Trophoblast cell (in vitro differentiated cells and primary cell): ENCODE measurements around the gene RASIP1.

Source experiments
- DNase-seq, 2 donors: peaks; one replicate each; pipeline ENCODE4 v3.0.0-alpha.2; 2016
- H2AFZ ChIP-seq: 2 replicates; pipeline ENCODE4 v1.6.1; 2013; ENCODE audit warnings: low read length, moderate library complexity, mild to moderate bottlenecking; ENCODE audit not compliant: insufficient read depth, poor library complexity
- H2AK5ac ChIP-seq: 2 replicates; pipeline ENCODE4 v1.6.1; 2013; ENCODE audit warnings: mild to moderate bottlenecking, low read length
- H2BK120ac ChIP-seq: 2 replicates; pipeline ENCODE4 v1.6.1; 2013; ENCODE audit warnings: low read length, mild to moderate bottlenecking, moderate library complexity; ENCODE audit not compliant: insufficient read depth, poor library complexity
- H2BK12ac ChIP-seq: 2 replicates; pipeline ENCODE4 v1.6.1; 2013; ENCODE audit warnings: mild to moderate bottlenecking, low read length, moderate library complexity
- H2BK5ac ChIP-seq: 2 replicates; pipeline ENCODE4 v1.6.1; 2013; ENCODE audit warnings: low read length, low read depth, moderate library complexity, mild to moderate bottlenecking; ENCODE audit not compliant: poor library complexity
- H3K14ac ChIP-seq: 2 replicates; pipeline ENCODE4 v1.6.1; 2013; ENCODE audit warnings: mild to moderate bottlenecking, low read length
- H3K18ac ChIP-seq: 2 replicates; pipeline ENCODE4 v1.6.1; 2013; ENCODE audit warnings: mild to moderate bottlenecking, low read length
- H3K23ac ChIP-seq: 2 replicates; pipeline ENCODE4 v1.6.1; 2013; ENCODE audit warnings: low read length
- H3K27ac ChIP-seq: 2 replicates; pipeline ENCODE4 v1.5.1; 2013; ENCODE audit warnings: low read depth, mild to moderate bottlenecking, inconsistent platforms, low read length, moderate library complexity
- H3K27me3 ChIP-seq: 2 replicates; pipeline ENCODE4 v1.6.1; 2013; ENCODE audit warnings: inconsistent platforms, mild to moderate bottlenecking, low read length, moderate library complexity; ENCODE audit not compliant: insufficient read depth
- H3K36me3 ChIP-seq, 2 experiments: 1 replicate in 1 of 2; 2 replicates in 1 of 2; pipeline ENCODE4 v1.6.1; 2013; ENCODE audit warnings: low read length in 2 of 2, mild to moderate bottlenecking in 2 of 2, moderate library complexity in 1 of 2; ENCODE audit not compliant: insufficient read depth in 2 of 2, control insufficient read depth in 1 of 2
- H3K4ac ChIP-seq: 2 replicates; pipeline ENCODE4 v1.6.1; 2013; ENCODE audit warnings: low read depth, mild to moderate bottlenecking, low read length, moderate library complexity
- H3K4me1 ChIP-seq, 2 experiments: 1 replicate in 1 of 2; 2 replicates in 1 of 2; pipeline ENCODE4 v1.6.1; 2013; ENCODE audit warnings: low read length in 2 of 2, mild to moderate bottlenecking in 2 of 2, moderate library complexity in 1 of 2; ENCODE audit not compliant: insufficient read depth in 2 of 2, control insufficient read depth in 1 of 2
- H3K4me2 ChIP-seq: 2 replicates; pipeline ENCODE4 v1.6.1; 2013; ENCODE audit warnings: inconsistent platforms, mild to moderate bottlenecking, low read length, moderate library complexity
- H3K4me3 ChIP-seq: 2 replicates; pipeline ENCODE4 v1.5.1; 2013; ENCODE audit warnings: mild to moderate bottlenecking, low read depth, low read length, inconsistent platforms
- H3K79me1 ChIP-seq: one replicate; pipeline ENCODE4 v1.6.1; 2013; ENCODE audit warnings: low read length
- H3K79me2 ChIP-seq: 2 replicates; pipeline ENCODE4 v1.6.1; 2013; ENCODE audit warnings: low read length, mild to moderate bottlenecking; ENCODE audit not compliant: control insufficient read depth, insufficient read depth, poor library complexity
- H3K9ac ChIP-seq: 2 replicates; pipeline ENCODE4 v1.6.1; 2013; ENCODE audit warnings: mild to moderate bottlenecking, low read length
- H3K9me3 ChIP-seq: 2 replicates; pipeline ENCODE4 v1.6.1; 2013; ENCODE audit warnings: low read depth, mild to moderate bottlenecking, control low read depth, inconsistent platforms, low read length; ENCODE audit not compliant: insufficient read depth
- H4K12ac ChIP-seq: 2 replicates; pipeline ENCODE4 v1.6.1; 2013; ENCODE audit warnings: low read depth, mild to moderate bottlenecking, low read length, moderate library complexity
- H4K8ac ChIP-seq: 2 replicates; pipeline ENCODE4 v1.6.1; 2013; ENCODE audit warnings: low read depth, mild to moderate bottlenecking, low read length, moderate library complexity
- H4K91ac ChIP-seq: one replicate; pipeline ENCODE4 v1.6.1; 2013; ENCODE audit warnings: low read depth, mild to moderate bottlenecking, low read length, moderate library complexity
- WGBS: extraction: QIAGEN DNeasy Blood & Tissue Kit; methylation state at CpG from one replicate; pipeline ENCODE4 v1.1.7; 2013; ENCODE audit warnings: missing lambda C conversion rate; ENCODE audit not compliant: insufficient read length, insufficient coverage; ENCODE audit errors: extremely low coverage; 5-methylcytosine and 5-hydroxymethylcytosine counted together

RASIP1 gene

GRCh38 chr19:48772503-48772953 is 32.1 kb upstream of the RASIP1 start:
- no peak overlapping the region for H2AFZ ChIP-seq
- no peak overlapping the region for H2BK120ac ChIP-seq
- no peak overlapping the region for H2BK12ac ChIP-seq
- H3K4me1 ChIP-seq, result no peaks in the 10 kb centered on the region
- no peak overlapping the region for H3K4me2 ChIP-seq
- no peaks in the 10 kb centered on the region for H3K79me2 ChIP-seq
- H4K91ac ChIP-seq, result no peak overlapping the region
- H4K12ac ChIP-seq, result no peak overlapping the region
- H2AK5ac ChIP-seq, result no peak overlapping the region
- no peak overlapping the region for H4K8ac ChIP-seq
- no peaks in the 10 kb centered on the region for H3K27me3 ChIP-seq
- H3K36me3 ChIP-seq, result no peaks in the 10 kb centered on the region
- no peak overlapping the region for H3K14ac ChIP-seq
- H3K4ac ChIP-seq, result no peak overlapping the region
- no peaks in the 10 kb centered on the region for H3K79me1 ChIP-seq
- H3K9ac ChIP-seq, result no peak overlapping the region
- H3K9me3 ChIP-seq, result no peaks in the 10 kb centered on the region
- no peak overlapping the region for H3K23ac ChIP-seq
- no CpG with 5 or more reads among the region's 13 CpGs for WGBS
- peak in 1 of 2 donors; percentile 8 for DNase-seq
- no peak overlapping the region for H3K18ac ChIP-seq
- H3K27ac ChIP-seq, result no peak overlapping the region
- no peak overlapping the region for H2BK5ac ChIP-seq
- H3K4me3 ChIP-seq, result no peak overlapping the region

- no peaks in the 10 kb centered on the region for H3K79me2 ChIP-seq
- no peak overlapping the region for H2BK5ac ChIP-seq
- WGBS, result no CpG with 5 or more reads among the region's 20 CpGs
- H3K4me2 ChIP-seq, result no peak overlapping the region
- no peak overlapping the region for H3K23ac ChIP-seq
- H3K9me3 ChIP-seq, result no peaks in the 10 kb centered on the region
- H3K4me3 ChIP-seq, result no peak overlapping the region
- no peak overlapping the region for H2BK12ac ChIP-seq
- H3K27ac ChIP-seq, result no peak overlapping the region
- DNase-seq, result peak; percentile 68
- no peak overlapping the region for H2BK120ac ChIP-seq
- H3K18ac ChIP-seq, result no peak overlapping the region
- no peak overlapping the region for H3K14ac ChIP-seq
- H4K12ac ChIP-seq, result peak overlapping the region; percentile 35
- no peaks in the 10 kb centered on the region for H3K36me3 ChIP-seq
- no peaks in the 10 kb centered on the region for H3K27me3 ChIP-seq
- no peak overlapping the region for H4K91ac ChIP-seq
- no peaks in the 10 kb centered on the region for H3K4me1 ChIP-seq
- H4K8ac ChIP-seq, result peak overlapping the region; percentile 46
- H3K9ac ChIP-seq, result no peak overlapping the region
- no peaks in the 10 kb centered on the region for H3K79me1 ChIP-seq
- peak overlapping the region; percentile 79 for H2AFZ ChIP-seq
- no peak overlapping the region for H2AK5ac ChIP-seq
- no peak overlapping the region for H3K4ac ChIP-seq
Observed at GRCh38 chr19:48770734-48771472, 30.5 kb upstream of the RASIP1 start.

DNA sequence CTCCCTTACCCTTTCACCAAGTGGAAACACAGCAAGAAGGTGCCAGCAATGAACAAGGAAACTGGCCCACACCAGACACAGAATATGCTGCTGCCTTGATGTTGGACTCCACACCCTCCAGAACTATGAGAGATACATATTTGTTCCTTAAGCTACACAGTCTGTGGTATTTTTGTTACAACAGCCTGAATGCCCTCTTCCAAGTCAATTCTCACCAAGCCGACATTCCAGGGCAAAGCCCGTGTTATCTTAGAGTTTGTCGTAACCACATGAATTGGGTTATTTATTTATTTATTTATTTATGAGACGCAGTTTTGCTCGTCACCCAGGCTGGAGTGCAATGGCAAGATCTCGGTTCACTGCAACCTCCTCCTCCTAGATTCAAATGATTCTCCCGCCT is 29.9 kb upstream of the RASIP1 start:
- no peak overlapping the region for H3K4me2 ChIP-seq
- DNase-seq, result peak; percentile 91 to 97
- no peak overlapping the region for H3K14ac ChIP-seq
- H4K91ac ChIP-seq, result no peak overlapping the region
- H3K4me3 ChIP-seq, result no peak overlapping the region
- no CpG with 5 or more reads among the region's 7 CpGs for WGBS
- no peak overlapping the region for H3K9ac ChIP-seq
- no peak overlapping the region for H3K4ac ChIP-seq
- H2BK12ac ChIP-seq, result no peak overlapping the region
- no peaks in the 10 kb centered on the region for H3K79me2 ChIP-seq
- H3K27ac ChIP-seq, result no peak overlapping the region
- no peaks in the 10 kb centered on the region for H3K36me3 ChIP-seq
- H3K18ac ChIP-seq, result no peak overlapping the region
- H3K79me1 ChIP-seq, result no peaks in the 10 kb centered on the region
- no peaks in the 10 kb centered on the region for H3K27me3 ChIP-seq
- H3K9me3 ChIP-seq, result no peaks in the 10 kb centered on the region
- H2AK5ac ChIP-seq, result no peak overlapping the region
- no peak overlapping the region for H4K8ac ChIP-seq
- H3K23ac ChIP-seq, result no peak overlapping the region
- H3K4me1 ChIP-seq, result no peaks in the 10 kb centered on the region
- H2AFZ ChIP-seq, result no peak overlapping the region
- no peak overlapping the region for H2BK5ac ChIP-seq
- H2BK120ac ChIP-seq, result no peak overlapping the region
- H4K12ac ChIP-seq, result no peak overlapping the region

- Histone ChIP-seq H2AFZ (no peak overlapping the region), H3K4me1 (no peaks in the 10 kb centered on the region), H3K27ac (no peak overlapping the region), H3K9ac (no peak overlapping the region), H4K91ac (no peak overlapping the region), H3K14ac (no peak overlapping the region), H3K9me3 (no peaks in the 10 kb centered on the region), H2BK120ac (no peak overlapping the region), H3K27me3 (no peaks in the 10 kb centered on the region), H3K36me3 (no peaks in the 10 kb centered on the region), H3K79me2 (no peaks in the 10 kb centered on the region), H2AK5ac (no peak overlapping the region), H3K4me2 (no peak overlapping the region), H3K4me3 (no peak overlapping the region), H4K12ac (no peak overlapping the region), H3K18ac (no peak overlapping the region), H3K23ac (no peak overlapping the region), H2BK5ac (no peak overlapping the region), H3K79me1 (no peaks in the 10 kb centered on the region), H2BK12ac (no peak overlapping the region), H4K8ac (no peak overlapping the region), H3K4ac (no peak overlapping the region)
- peak; percentile 49 to 78 for DNase-seq
- WGBS, result 100% methylated on average over 1 of the region's 11 CpGs
Observed at GRCh38 chr19:48768994-48769713, 28.7 kb upstream of the RASIP1 start.
